Activated CD4-positive, CD25-positive, alpha-beta regulatory T cell treated with anti-CD3 and anti-CD28 coated beads, Interleukin-2, amount 50 U/mL, for 24 hours (primary cell): ENCODE results near the gene SUSD5.
"Not testable (repeated sequence)": the region's sequence is repeated elsewhere in the genome, so short reads cannot be mapped to it uniquely, and the experiment has no call there.

ENCODE experiments used
- ATAC-seq, 2 donors: fragments of 150-1000 bp; cut with Tn5 transposase; one replicate each; pipeline ENCODE4 v1.10.0; 2021; ENCODE audit warnings: mild to moderate bottlenecking in 1 of 2, moderate library complexity in 1 of 2

The SUSD5 gene

DNA sequence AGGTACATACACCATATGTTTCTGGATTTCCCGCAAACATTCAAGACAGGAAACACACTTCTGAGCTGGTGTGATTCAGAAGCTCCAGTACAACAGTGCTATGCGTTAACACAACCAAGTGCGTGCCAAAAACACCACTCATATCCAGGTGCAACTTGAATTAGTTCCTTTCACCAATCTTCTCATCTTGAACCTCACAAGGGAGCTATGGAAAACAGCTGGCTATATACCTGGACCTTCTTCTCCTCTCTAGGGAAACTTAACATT lies 31.3 kb downstream of the SUSD5 start:
- ATAC-seq: no peak

DNA sequence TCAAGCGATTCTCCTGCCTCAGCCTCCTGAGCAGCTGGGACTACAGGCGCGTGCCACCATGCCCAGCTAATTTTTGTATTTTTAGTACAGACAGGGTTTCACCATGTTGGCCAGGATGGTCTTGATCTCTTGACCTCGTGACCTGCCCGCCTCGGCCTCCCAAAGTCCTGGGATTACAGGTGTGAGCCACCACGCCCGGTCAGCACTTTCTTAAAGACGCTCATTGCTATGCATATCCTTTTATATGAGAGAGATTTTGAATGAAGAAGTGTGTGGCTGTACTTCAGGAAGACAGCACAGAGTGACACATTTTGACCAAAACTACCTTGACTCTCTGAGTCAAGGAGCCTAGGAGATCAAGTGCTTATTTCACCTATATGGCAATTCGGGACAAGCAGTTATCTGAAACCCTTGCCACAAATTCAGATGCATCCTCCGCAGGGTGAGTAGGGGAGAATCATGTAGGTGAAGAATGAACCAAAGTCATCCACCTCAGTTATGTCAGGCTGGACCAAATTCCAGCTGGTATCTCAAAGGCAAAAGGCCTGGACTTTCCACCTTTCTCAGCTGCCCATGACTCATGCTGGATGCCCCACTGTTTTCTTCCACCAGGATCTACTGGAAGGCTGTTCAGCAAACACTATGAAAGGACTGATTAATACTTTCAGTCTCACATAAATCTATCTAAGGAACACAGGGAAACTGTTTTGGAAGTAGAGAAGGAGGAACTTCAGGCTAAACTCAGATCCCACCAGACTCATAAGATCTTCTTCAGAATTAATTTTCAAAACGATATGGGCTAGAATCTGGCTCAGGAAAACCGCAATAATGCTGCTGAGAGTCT lies 31.9 kb downstream of the SUSD5 start:
- no peak for ATAC-seq

DNA sequence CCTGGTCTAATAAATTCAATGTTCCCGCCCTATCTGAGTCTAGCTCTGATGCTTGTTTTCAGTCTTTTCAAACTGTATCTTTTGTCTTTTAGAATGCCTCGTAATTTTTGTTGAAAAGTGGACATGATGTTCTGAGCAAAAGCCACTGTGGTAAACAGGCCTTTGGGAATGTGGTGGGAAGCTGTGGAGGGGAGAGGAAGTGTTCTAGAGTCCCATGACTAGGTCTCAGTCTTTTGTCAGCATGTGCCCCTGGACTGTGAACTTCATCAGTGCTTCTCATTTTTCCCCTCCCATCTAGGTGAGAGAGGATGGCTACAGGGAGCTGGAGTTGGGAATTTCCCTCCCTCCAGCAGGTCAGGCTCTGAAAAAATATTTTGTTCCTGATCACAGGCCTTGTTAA lies 33.7 kb downstream of the SUSD5 start:
- no peak for ATAC-seq

DNA sequence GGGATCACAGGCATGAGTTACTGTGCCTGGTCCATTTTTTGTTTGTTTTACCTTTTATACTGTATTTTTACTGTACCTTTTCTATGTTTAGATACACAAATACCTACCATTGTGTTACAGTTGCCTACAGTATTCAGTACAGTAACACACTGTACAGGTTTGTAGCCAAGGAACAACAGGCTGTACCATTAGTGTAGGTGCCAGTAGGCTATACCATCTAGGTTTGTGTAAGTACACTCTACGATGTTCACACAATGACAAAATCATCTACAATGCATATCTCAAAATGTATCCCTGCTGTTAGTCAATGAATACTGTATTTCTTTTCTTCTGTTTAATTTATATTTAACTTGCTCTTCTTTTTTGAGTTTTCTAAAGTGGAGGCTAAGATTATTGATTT lies 37.0 kb downstream of the SUSD5 start:
- ATAC-seq: not testable (repeated sequence)

DNA sequence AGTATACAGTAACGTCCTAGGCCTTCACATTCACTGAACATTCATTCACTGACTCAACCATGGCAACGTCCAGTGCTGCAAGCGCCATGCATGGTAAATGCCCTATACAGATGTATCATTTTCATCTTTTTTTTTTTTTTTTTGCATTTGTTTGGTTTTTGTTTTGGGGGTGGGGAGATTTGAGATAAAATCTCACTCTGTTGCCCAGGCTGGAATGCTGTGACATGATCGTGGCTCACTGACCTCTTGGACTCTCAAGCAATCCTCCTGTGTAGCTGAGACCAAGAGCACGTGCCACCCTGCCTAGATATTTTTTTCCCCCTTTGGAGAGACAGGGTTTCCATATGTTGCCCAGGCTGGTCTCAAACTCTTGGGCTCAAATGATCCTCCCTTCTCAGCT lies 37.4 kb downstream of the SUSD5 start:
- no peak for ATAC-seq

DNA sequence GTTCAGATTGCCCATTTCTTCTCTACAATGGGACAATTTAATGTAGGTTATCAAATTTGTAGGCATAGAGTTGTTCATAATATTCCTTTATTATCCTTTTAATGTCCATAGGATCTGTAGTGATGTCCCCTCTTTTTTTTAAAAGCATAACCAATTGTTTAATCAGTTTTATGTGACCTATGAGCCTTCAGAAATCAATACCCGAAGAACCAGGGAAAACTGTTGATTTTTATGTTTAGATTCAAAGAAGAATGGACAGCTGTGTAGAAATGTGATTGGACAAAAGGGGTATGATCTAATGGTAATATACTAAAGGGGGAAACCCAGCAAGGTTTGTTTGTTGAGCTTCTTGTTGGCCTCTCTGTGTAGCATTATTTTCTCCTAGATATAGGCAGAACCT lies 39.5 kb downstream of the SUSD5 start:
- ATAC-seq: no peak

DNA sequence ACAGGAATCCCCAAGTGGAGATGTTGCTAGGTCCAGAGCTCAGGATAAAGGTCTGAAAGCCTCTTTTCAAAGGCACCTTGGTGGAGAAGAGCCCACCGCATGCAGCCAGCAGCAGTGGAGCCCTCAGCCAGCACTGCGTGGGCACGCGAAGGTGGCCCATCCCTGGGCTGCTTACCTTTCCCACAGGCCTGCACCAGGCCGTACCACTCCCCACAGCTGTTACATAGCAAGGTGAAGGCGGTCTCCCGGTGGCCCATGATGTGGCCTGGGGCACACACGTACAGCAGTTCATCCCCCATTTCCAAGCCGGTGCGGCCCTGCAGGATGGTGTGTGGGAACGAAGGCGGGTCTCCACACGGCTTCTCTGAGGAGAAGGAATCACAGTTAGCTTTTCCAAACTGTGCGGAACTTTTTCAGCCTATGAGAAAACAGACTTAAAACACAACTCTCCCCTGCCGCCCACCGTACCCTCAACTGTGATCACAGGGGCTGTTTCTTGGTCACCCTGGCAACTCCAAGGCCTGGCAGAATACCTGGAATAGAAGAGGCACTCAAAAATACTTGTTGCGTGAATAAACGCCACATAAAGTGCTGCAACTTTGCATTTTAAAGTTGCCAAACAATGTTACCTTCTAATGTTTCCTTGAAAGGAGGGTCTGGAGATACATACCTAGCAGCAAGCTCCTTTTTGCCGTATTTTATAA lies 43.7 kb downstream of the SUSD5 start:
- ATAC-seq: no peak

DNA sequence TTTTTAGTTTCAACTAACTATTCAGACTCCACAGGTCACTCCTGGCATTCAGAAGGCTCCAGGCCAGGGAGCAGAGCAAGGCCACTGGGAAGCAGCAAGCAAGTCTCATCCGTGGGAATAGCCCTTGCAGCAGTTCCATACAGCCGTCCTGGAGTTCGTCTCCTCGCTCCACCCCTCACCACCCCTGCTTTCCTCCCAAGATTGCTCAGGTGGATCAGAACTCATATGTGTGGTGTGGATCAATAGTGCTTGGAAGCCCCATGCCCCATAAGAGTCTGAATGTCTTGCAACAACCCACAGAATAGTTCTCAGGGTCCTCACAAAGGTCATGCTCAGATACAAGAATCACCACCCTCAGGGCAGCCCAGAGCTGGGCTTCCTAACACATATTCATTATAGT lies 44.5 kb downstream of the SUSD5 start:
- no peak for ATAC-seq

DNA sequence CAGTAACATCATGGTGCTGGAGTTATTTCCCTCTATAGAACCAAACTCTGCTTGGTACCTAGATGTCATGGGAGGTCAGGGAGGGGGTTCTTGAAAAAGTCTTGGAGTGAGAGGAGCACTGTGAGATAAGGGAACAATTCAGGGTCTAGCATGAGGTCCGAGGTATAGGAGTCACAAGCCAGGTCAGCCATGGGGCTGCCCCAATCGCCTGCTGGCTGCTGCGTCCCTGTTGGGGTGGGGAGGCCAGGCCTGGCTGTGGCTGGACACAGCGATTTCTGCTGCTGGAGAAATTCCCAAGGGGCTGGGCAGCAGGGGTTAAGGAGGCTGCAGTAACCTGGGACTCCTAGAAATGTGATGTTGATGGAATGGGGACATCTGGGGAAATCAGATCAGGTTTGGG lies 44.9 kb downstream of the SUSD5 start:
- ATAC-seq: no peak

DNA sequence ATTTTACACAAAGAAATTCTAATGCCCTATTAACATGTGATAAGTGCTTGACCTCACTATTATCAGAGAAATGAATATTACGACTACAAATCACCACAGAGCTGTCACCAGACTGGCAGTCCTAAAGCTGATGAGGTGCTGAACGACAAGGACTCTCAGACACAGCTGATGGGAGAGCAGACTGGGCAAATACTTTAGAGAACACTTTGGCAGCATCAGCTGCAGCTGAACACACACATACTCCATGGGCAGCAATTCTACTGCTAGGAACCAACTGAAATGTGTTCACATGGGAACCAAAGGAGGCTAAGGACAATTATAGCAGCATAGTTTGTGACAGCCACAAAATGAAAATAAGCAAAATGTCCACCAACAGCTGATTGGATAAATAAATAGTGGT lies 45.5 kb downstream of the SUSD5 start:
- ATAC-seq: no peak

DNA sequence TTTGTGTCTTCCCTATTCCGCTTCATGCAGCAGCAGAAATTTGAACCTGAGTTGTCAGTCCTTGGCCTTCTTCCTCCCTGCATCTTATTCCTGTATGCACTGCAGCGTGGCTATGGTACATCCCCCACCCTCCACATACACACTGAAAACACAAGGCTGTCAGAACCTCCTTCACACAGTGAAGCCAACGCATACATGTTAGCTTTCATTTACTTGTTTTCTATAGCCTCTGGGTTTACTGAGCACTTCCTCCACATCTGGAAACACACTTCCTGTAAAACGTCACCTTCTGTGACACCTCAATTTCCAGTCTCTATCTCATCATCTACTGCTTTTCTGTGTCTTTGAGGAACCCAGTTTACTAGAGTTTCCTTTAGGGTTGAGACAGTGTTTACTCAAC lies 47.0 kb downstream of the SUSD5 start:
- peak in 1 of 2 donors; percentile 17 for ATAC-seq

DNA sequence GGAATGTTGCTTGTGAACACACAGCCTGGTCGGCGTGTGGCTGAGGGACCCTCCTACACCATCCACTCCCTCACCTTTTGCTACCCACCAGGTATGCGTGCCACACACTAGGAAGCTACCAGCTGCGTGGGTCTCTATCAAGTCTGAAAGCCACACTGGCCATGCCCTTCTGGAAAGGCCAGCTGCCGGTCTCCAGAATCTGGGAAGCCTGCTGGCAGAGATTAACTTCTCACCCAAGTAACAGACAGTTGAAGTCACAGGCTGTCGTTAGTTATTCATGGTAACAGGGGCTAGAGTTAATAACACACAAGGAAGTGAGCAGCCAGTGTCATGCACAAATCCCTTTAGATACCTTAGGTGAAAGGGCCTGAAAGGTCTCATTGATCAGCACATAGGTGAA lies 48.1 kb downstream of the SUSD5 start:
- no peak for ATAC-seq

DNA sequence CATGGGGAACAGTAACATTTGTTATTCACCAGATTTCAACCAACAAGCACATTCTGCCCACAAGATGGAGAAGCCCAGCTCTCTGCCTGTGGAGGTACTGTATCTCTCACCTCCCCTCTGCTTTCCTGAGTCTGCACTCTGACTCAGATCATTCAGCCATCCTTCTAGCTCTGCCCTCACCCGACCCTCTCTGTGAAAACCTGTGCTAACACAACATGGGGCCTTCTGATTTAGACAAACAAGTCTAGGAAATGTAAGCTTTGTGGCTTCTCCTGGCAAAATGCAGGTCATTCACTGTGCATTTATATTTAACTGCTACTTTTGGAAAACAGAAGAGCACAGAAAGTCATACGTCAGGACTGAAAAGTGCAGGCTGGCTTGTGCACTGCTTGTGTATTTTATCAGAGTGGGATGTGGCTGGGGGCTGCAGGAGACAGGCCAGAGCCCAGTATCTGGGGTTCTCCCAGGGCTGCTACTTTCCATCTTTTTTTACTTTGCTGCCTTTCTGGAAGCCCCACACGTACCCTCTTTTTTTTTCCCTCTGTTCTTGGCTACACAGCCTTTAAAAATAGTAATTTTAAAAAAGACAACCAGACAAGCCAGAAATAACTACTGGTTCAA lies 50.8 kb downstream of the SUSD5 start:
- ATAC-seq: no peak

DNA sequence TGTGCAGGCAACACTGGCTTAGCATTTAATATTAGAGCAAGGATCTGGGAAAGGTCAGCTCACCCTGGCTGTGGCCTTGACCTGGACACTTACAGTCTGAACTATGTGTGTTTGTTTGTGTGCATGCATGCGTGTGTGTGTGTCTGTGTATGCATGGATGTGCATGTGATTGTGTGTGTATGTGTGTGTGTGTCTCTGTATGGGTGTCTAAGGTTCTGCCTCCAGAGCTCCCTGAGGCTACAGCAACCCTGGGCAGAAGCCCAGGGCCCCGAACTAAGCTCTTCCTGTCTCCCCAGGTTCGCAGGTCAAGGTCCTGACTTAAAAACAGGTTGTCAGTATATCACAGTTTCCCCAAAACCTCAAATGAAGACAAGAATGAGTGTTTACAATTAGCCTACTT lies 51.3 kb downstream of the SUSD5 start:
- ATAC-seq: no peak

DNA sequence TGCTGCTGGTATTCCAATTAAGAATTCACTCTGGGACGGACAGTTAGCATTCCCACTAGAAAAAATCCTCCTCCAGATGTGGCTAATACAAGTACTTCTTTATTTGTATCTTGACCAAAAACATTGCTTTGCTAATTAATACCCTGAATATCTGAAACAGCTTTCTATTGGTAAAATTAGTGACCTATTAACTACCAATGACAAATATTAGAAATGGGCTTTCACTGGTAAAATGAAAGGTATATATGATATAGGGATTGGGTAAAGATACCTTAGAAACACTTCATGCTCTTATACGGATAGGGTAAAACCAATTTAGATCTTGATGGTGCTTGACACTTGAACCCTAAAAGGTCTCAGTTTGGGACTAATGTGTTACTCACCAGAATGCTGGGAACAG lies 52.5 kb downstream of the SUSD5 start:
- no peak for ATAC-seq

DNA sequence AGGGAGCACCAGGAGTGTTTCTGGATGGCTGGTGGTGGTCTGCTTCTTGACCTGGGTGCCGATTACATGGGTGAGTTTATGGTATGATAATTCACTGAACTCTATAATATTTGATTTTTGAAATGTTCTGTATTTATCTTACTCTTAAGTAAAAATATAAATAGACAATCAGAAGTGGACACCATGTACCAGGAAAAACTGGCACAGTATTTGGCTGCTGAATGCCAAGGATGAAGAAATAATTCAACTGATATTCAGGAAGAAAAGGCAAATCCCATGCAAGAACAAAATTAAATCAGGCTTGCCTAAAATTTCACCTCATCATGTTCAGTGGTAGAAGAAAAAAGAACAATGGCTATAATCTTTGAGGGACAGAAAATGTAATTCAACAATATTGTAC lies 53.2 kb downstream of the SUSD5 start:
- no peak for ATAC-seq

DNA sequence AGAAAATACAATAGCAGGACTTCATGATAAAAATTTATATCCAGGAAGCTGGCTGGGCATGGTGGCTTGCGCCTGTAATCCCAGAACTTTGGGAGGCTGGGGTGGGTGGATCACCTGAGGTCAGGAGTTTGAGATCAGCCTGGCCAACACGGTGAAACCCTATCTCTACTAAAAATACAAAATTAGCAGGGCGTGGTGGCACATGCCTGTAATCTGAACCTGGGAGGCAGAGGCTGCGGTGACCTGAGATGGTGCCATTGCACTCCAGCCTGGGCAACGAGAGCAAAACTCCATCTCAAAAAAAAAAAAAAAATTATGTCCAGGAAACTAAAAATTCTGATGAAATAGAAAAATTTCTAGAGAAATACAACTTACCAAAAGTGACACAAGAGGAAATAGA lies 56.0 kb downstream of the SUSD5 start:
- ATAC-seq: not testable (repeated sequence)

DNA sequence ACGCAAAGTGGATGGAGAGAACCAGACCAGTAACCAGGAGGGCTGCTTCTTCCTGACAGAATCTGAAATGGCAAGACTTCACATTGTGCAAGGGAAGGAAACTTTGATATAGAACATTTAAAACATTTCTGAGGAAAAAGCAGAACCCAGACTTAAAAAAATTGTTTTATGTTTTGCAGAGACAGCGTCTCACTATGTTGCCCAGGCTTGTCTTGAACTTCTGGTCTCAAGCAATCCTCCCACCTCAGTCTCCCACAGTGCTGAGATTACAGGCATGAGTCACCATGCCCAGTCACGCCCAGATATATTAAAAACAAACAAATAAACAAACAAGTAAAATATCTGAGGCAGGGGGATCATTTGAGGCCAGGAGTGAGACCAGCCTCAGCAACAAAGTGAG lies 58.6 kb downstream of the SUSD5 start:
- no peak for ATAC-seq

DNA sequence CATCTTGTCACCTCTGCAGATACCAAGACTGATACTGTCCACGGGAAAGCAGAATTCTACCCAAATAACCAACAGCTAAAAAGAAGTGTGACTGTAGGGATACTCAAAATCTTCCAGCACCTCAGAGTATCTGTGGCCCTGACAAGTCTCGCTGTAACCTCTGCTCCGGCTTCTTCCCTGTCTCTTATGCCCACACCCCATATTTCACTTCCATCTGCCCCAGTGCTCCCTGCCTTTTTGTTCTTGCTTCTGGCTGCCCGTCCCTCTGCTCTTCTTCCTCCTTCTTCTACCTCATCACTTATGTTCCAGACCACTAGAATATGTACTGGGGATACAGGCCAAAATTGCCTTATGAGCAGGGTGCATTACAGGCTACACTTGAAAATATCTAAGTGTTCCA lies 59.4 kb downstream of the SUSD5 start:
- no peak for ATAC-seq

DNA sequence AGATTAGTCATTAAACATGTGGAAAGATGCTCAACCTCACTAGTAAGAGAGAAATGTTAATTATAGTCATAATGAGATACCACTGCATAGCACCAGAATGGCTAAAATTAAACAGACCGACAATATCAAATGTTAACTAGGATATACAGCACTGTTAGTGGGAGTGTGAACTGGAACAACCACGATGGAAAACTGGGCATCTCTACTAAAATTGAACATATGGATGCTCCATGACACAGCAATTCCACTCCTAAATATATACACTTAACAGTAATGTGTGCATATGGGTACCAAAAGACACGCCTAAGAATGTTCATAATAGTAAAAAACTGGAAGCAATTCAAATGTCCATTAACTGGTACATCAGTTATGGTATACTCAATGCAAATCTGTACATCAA lies 63.3 kb downstream of the SUSD5 start:
- no peak for ATAC-seq

DNA sequence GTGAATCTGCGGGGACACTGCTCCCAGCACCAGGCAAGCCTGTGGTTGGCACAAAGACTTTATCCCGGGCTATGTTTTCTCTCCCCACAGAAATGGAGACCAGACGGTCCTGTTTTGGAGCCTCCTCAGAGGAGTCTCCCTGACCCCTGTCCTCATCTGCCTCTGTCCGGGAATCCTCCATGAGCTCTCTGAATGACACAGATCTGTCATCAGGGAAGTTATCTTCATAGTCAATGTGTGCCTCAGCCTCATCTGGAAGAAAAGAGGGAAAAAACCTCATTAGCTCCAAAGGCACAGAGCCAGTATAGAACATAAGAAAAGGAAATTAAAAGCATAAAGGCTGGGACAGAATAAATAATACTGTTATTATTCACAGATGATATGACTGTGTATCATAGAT lies 64.8 kb downstream of the SUSD5 start:
- no peak for ATAC-seq

DNA sequence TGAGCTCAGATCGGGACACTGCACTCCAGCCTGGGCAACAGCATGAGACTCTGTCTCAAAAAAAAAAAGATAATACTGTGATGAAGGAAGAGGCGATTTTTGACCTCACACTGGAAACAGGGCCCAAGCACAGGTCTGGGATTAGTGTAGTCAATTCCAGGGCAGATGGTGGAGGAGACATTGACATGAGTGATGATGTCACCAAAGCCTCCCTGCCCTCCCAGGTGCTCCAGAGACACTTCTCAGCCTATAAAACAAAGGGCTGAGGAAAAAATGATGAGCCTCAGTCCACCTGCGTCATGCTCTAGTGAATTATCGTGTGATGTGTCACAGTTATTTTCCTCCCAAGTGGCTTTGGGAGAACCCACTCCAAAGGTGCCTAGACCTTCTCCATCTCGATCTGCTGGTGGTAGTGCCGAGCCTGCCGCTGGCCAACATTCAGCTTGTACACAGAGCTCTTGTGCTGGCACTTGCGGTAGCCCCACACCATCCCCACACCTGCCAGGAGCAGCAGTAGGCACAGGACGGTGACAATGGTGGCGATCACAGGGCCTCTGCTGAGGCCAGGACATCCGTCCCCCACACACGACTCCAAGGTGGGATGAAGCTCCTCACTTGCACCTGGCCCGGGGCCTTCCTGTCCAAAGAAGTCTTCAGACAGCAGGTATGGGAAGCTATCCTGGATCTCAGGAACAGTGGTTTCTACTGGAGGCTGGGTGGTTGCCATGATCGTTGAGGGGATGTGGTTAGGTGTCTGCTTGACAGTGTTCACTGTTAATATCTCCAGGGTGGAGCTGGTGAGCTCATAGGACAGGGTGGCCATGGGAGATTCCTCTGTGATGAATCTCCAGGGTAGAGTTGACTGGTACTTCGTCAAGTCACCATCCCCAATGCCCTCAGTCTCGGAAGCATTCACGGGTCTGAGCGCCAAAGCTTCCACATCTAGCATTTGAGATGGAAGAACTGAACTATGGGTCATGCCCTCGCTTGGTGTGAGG lies 65.9 kb downstream of the SUSD5 start:
- ATAC-seq: no peak

DNA sequence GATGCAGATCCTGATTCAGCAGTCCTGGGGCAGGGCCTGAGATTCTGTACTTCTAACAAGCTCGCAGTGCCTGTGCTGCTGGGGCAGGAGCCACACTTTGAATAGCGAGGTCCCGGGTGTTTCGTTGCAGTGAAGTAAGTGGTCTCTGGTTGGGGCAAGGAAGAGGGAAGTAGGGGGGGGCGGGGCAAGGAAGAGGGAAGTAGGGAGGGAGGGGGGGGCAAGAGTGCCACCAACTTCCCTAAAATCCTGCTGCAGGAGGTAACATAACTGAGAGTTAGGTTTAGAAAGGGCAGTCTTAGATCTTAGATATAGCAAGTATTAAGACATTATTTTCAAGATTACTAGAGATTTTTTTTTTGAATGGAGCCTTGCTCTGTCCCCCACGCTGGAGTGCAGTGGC lies 69.3 kb downstream of the SUSD5 start:
- ATAC-seq: no peak
